GM18505 (cell line): ENCODE results near the gene USF3.
"Not testable (repeated sequence)": the region's sequence is repeated elsewhere in the genome, so short reads cannot be mapped to it uniquely, and the experiment has no call there.

Source experiments
- ATAC-seq: cut with Tn5 transposase; IDR thresholded peaks from one replicate; pipeline ENCODE4 v1.9.1; 2021; ENCODE audit not compliant: unreplicated experiment
- POLR2A ChIP-seq: IDR thresholded peaks from 4 replicates; pipeline ENCODE4 v1.6.1; 2011; ENCODE audit warnings: borderline replicate concordance; ENCODE audit not compliant: insufficient read depth, insufficient read length; ENCODE audit errors: extremely low read depth

USF3 gene

DNA sequence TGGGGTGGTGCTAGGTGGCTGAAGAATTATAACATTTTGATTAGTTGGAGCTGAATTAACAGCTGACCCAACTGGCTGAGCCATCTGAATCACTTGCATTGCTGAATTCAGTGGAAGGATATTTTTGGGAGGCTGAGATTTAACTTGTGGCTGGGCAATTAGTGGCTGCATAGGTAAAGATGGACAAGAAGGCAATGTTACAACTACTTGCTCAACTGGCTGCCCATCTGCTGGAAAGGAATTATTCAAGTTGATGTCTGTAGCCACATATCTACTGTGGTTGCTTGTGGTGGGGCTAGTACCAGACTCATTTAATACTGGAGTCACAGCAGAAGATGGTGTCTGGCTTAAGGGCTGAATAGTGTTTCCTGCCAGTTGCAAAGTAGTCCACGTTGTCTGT is 36.4 kb downstream of the USF3 start:
- no peak for TF ChIP-seq POLR2A
- ATAC-seq = no peak

DNA sequence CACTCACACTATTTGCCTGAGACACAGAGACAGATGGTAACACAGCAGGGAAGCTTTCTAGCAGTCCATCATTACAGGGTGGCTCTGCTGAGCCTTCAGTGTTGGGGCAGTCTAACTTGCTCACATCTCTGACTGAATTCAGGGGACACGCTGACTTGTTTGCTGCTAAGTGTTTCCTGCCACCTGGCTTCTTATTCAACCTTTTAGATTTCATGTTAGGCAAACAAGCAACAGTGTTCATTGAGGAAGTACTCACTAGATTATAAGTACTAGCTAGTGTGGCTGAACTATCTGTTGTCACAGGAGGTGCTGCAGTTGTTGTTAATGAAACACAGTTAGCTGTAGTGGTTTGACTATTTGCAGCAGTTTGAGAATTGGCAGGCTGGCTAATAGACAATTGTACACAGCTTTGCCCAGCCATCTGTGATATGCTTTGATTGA is 37.3 kb downstream of the USF3 start:
- ATAC-seq = no peak
- no peak for TF ChIP-seq POLR2A

DNA sequence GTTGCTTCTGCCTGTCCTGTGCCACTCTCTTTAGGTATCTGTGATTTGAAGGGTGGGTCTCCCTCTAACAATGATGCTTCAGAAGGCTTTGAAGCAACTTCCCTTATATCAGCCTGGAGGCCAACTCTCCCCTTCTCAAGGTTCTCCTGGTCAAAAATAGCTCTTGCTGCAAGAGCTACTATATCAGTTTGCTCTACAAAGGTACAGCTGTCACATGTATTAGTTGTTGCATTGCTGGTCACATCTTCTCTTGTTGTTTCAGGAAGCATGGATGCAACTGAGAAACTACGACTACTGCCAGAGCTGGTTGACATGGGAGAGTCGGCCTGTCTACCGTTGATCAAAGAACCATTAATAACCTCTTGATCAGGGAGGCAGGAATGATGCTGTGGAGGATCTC is 38.3 kb downstream of the USF3 start:
- TF ChIP-seq POLR2A = no peak

DNA sequence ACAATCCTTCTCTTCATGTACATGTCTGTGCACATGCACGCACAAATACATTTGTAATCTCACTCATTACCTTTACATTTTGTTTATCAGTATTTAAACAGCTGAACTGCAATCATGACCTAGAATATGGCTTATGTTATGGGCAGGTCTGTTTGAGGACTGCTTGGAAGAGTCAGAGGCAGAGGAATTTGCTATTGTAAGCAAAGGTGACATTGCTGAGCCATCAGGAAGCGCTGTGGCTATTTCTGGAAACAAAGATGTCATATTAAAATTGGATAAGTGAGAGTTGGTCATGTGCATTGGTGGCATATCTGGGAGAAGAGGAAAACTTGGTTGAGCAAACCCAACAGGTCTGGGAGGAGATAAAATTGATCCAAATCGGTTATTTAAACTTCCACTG is 41.6 kb downstream of the USF3 start:
- ATAC-seq = no peak
- TF ChIP-seq POLR2A = no peak

More for the DNA sequence above, 38.3 kb downstream of the USF3 start:
- no peak for ATAC-seq

DNA sequence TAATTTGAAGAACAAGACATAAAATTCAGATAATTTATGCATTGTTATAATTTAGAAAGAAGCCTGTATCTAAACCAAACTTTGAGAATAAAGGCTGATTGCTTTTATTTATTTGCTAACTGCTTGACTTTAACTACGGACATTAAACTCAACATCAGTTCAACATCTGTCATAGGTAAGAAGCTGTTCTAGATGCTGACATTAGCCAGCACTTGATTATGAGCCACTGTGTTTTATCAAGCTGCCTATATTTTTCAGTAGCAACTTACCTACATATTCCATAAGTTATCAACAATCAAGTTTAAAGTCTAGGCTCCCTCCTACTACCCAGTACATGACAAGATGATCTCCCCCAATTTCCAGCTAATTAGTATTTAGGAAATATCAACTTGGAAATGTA is 42.1 kb downstream of the USF3 start:
- no peak for ATAC-seq
- TF ChIP-seq POLR2A = no peak

DNA sequence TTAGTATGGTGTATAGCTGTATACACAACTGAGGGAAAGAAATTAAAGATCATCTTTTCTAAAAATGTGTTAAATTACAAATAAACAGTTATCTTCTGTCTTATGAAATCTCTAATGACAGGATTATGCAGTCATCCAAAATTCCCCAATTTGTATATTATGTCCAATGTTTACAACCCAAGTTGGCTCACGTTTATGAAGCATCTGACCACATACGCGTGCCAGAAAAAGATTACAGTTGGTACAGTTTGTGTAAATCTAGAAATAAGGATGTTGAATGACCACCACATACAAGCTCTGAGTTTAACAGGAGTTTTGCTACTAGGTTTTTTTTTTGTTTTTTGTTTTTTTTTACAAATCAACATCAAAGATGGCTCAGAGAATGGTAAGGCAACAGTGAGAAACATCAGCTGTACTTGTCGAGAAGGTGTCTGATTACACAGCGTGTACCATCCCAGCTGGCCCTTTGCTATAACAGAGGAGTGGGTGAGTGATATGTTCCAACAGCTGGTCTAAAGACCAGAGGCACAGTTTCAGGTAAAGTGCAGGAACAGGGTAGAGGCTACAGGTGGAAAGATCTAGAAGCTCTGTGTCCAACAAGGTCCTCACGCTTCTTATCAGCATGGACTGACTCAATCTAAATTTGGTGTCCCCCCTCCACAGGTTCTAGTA is 47.1 kb downstream of the USF3 start:
- no peak for ATAC-seq
- no peak for TF ChIP-seq POLR2A

DNA sequence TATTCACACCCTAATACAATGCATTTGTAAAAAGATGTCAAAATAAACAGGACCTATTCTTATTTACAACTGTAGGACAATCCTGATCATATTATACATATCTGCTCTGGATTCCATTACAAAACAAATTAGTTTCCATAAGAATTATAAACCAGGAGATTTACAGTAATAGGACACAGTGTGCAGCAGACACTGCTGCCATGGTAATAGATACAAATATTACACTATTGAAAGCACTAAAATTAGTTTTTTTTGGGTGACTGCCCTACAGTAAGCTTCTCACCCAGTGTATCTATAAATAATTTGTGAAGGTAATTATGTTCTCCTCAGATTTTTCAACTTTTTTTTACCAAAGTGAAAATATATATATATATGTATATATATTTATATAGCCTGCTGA is 47.9 kb downstream of the USF3 start:
- no peak for ATAC-seq

DNA sequence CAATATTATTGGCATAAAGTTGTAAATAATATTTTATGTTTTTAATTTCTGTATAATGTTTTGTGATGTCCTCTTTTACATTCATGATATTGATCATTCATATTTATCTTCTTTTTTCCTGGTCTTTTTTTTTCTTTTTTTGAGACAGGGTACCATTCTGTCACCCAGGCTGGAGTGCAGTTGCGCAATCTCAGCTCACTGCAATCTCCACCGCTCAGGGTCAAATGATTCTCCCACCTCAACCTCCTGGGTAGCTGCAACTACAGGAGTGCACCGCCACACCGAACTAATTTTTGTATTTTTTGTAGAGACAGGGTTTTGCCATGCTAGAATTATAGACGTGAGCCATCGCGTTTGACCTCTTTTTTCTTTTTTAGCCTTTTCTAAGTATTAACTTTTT is 52.9 kb downstream of the USF3 start:
- no peak for ATAC-seq
- no peak for TF ChIP-seq POLR2A

More for the DNA sequence above, 47.9 kb downstream of the USF3 start:
- no peak for TF ChIP-seq POLR2A

DNA sequence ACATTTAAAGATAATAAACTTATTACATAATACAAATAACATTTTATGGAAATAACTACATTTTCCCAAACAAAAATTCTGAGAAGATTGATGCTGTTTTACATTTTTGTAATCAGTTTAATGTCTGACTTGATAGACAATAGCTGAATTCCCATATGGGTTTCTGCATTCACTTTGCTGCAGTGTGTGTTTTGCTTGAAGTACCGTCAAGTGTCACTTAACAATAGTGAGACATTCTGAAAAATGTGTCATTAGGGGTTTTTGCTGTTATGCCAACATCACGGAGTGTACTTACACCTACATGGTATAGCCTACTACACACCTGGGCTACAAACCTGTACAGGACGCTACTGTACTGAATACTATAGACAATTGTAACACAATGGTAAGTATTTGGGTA is 57.5 kb downstream of the USF3 start:
- no peak for ATAC-seq
- no peak for TF ChIP-seq POLR2A

DNA sequence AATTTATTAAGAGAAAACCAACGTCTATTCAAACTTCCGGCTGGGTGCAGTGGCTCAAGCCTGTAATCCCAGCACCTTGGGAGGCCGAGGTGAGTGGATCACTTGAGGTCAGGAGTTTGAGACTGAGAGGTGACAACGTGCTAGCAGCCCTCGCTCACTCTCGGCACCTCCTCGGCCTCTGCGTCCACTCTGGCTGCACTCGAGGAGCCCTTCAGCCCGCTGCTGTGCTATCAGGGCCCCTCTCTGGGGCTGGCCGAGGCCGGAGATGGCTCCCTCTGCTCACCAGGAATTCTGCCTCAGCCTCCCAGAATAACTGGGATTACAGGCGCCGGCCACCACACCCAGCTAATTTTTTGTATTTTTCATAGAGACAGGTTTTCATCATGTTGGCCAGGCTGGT is 58.7 kb downstream of the USF3 start:
- no peak for TF ChIP-seq POLR2A
- ATAC-seq = no peak

DNA sequence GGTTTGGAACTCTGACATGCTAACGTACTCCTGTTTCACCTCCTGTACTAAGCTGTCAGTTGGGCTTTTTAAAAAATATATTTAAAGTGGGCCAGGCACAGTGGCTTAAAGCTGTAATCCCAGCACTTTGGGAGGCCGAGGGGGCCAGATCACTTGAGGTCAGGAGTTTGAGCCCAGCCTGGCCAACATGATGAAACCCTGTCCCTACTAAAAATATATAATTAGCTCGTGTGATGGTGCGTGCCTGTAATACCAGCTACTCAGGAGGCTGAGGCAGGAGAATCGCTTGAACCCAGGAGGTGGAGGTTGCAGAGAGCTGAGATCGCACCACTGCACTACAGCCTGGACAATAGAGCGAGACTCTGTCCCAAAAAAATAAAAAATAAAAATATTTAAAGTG is 60.4 kb downstream of the USF3 start:
- not testable (repeated sequence) for ATAC-seq

DNA sequence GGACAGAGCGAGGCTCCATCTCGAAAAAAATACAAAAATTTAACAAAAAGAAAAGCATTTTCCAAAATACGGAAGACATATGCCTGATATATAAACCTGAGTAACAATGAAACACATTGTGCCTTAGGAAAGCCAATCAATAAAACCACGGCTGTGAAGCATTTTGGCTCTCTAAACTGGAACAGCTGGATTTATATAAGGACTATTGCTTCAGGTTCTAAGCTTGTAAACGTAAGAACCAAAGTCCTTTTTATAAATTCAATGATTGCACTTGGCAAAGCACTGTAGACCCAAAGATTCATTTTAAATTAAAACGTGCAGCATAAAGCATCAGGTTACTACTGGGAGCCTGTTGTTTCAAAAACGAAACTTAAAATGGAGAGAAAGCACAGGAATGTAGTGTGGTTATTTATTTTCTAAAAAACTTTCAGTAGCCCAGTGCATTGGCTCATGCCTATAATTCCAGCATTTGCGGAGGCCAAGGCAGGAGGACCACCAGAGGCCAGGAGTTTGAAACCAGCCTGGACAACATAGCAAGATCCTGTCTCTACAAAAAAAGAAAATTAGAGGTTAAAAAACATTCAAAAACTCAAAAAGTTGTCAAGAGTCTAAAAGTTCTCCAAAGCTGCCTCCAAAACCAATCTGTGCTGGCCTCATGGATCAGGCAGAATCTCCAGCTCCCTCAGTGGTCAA is 61.5 kb downstream of the USF3 start:
- TF ChIP-seq POLR2A = no peak
- ATAC-seq = no peak

DNA sequence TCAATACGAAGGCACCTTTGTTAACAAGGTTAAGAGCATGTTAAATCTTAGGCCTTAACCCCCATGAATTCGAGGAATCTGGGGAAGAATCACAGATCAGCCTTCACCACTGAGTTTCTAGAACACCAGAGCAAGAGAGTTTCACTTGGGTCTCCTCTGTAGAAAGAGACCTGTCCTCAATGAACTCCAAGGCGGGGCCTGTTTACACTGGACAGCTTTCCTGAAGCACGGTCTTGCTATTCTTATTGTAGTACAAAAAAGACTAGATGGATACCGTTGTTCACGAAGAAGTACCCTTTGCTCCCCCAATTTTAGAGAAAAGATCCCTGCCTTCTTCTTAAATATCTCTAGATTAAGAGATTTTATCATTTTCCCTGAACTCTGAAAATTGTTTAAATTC is 64.9 kb downstream of the USF3 start:
- no peak for ATAC-seq
- no peak for TF ChIP-seq POLR2A

DNA sequence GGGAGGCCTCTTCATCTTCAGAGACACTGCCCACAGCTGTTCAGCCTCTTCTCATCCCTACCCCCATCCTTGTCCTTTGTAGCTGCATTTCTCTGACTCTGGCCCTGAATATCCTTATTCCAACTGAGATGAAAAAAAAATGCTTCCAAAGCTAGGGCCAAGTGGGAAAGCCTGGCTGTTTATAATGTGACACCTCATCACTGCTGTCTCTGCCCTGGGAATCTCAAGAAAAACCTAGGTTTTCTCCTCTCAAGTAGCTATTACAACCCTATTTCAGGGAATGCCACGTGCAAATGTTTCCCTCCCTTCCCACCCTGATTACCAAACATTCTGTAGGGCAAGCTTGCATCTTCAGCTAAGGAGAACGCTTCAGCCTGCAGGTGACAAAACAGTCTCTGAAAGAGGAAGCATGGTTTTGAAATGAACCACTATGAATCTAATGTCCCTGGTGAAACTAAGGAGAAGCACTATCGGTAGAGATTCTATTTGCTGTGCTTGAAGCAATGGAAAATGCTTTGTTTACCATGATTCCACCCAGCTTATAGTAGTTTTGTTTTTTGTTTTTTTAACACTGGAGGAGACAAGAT is 65.4 kb downstream of the USF3 start:
- ATAC-seq = peak; percentile 46
- TF ChIP-seq POLR2A = no peak
